DND-41 (cell line): ENCODE data around the gene TWSG1.
"Not testable (repeated sequence)": the region's sequence is repeated elsewhere in the genome, so short reads cannot be mapped to it uniquely, and the experiment has no call there.

ENCODE experiments used
- ATAC-seq: fragments of 200-7000 bp; cut with Tn5 transposase; 3 replicates; pipeline ENCODE4 v1.9.1; 2021; ENCODE audit warnings: low read depth; ENCODE audit not compliant: insufficient read depth
- DNase-seq: peaks from one replicate; pipeline ENCODE4 v3.0.0-alpha.2; 2020
- H2AFZ ChIP-seq: 2 replicates; pipeline ENCODE4 v1.6.0; 2012; ENCODE audit warnings: low read depth, low read length
- H3K27ac ChIP-seq: 2 replicates; pipeline ENCODE4 v1.5.1; 2012; ENCODE audit warnings: low read length, inconsistent platforms
- H3K27me3 ChIP-seq: fragments of 200-600 bp; sonication (generic); 2 replicates; pipeline ENCODE4 v1.6.0; 2012; ENCODE audit warnings: low read length, mild to moderate bottlenecking, inconsistent platforms; ENCODE audit not compliant: insufficient read depth, poor library complexity
- H3K36me3 ChIP-seq: 2 replicates; pipeline ENCODE4 v1.5.1; 2012; ENCODE audit warnings: low read length, inconsistent platforms; ENCODE audit not compliant: insufficient read depth
- H3K4me1 ChIP-seq: 2 replicates; pipeline ENCODE4 v1.5.1; 2012; ENCODE audit warnings: mild to moderate bottlenecking, low read length; ENCODE audit not compliant: insufficient read depth
- H3K4me2 ChIP-seq: 2 replicates; pipeline ENCODE4 v1.6.0; 2012; ENCODE audit warnings: mild to moderate bottlenecking, moderate library complexity, low read length, inconsistent platforms; ENCODE audit not compliant: insufficient read depth
- H3K4me3 ChIP-seq, 2 experiments: fragments of 200-600 bp in 1 of 2; shearing (Covaris generic) in 1 of 2; 2 replicates each; pipeline ENCODE4 v1.5.1; 2012 to 2016; ENCODE audit warnings: inconsistent platforms in 2 of 2, low read length in 2 of 2, mild to moderate bottlenecking in 2 of 2, low read depth in 1 of 2, moderate library complexity in 1 of 2
- H3K79me2 ChIP-seq: 2 replicates; pipeline ENCODE4 v1.6.0; 2012; ENCODE audit warnings: low read length, inconsistent platforms; ENCODE audit not compliant: insufficient read depth
- H3K9ac ChIP-seq: 2 replicates; pipeline ENCODE4 v1.6.0; 2012; ENCODE audit warnings: low read depth, mild to moderate bottlenecking, inconsistent platforms, low read length, moderate library complexity
- H3K9me3 ChIP-seq: 2 replicates; pipeline ENCODE4 v1.5.1; 2012; ENCODE audit warnings: low read length, moderate library complexity, mild to moderate bottlenecking, inconsistent platforms; ENCODE audit not compliant: insufficient read depth, severe bottlenecking
- H4K20me1 ChIP-seq: 2 replicates; pipeline ENCODE4 v1.6.0; 2012; ENCODE audit warnings: low read length; ENCODE audit not compliant: insufficient read depth
- EZH2 ChIP-seq: IDR thresholded peaks from 3 replicates; pipeline ENCODE4 v1.6.1; 2012; ENCODE audit warnings: borderline replicate concordance, low read depth, mild to moderate bottlenecking, moderate library complexity, low read length, inconsistent platforms; ENCODE audit not compliant: severe bottlenecking
- TF ChIP-seq, protein P1 (sequence below): IDR thresholded peaks from 2 replicates; pipeline ENCODE4 v1.5.1; 2012; ENCODE audit warnings: borderline replicate concordance, low read length, moderate library complexity, mild to moderate bottlenecking; ENCODE audit not compliant: poor library complexity, severe bottlenecking; ENCODE audit errors: extremely low read depth

TWSG1 gene

DNA sequence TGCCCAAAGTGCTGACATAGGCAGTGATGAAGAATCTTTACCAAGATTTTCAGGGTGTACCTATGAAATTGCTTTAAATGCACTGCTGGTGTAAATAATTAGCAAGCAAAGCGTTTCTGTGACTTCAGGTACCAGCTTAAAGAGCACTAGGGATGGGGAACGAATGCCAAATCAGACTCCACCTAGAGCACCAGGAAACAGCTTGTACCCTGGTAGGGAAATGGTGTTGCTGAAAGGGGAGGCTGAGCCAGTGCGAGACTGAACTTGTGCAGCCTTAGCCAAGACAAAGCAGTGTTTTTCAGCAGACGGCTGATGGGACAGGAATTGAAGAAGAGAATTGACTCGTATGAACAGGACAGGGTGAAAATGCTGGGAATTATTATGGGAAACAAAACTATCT lies 65.6 kb downstream of the TWSG1 start:
- DNase-seq (no peak), ATAC-seq (no peak)
- TF ChIP-seq, protein P1, sequence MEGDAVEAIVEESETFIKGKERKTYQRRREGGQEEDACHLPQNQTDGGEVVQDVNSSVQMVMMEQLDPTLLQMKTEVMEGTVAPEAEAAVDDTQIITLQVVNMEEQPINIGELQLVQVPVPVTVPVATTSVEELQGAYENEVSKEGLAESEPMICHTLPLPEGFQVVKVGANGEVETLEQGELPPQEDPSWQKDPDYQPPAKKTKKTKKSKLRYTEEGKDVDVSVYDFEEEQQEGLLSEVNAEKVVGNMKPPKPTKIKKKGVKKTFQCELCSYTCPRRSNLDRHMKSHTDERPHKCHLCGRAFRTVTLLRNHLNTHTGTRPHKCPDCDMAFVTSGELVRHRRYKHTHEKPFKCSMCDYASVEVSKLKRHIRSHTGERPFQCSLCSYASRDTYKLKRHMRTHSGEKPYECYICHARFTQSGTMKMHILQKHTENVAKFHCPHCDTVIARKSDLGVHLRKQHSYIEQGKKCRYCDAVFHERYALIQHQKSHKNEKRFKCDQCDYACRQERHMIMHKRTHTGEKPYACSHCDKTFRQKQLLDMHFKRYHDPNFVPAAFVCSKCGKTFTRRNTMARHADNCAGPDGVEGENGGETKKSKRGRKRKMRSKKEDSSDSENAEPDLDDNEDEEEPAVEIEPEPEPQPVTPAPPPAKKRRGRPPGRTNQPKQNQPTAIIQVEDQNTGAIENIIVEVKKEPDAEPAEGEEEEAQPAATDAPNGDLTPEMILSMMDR = no peak
- TF ChIP-seq EZH2 = no peak
- H3K79me2 ChIP-seq = no peaks in the 10 kb centered on the region
- no peaks in the 10 kb centered on the region for H3K4me1 ChIP-seq
- no peak overlapping the region for H3K9ac ChIP-seq
- no peak overlapping the region for H3K4me2 ChIP-seq
- H3K9me3 ChIP-seq = no peaks in the 10 kb centered on the region
- H3K27me3 ChIP-seq = no peaks in the 10 kb centered on the region
- H2AFZ ChIP-seq = no peak overlapping the region
- no peaks in the 10 kb centered on the region for H4K20me1 ChIP-seq
- H3K36me3 ChIP-seq = peaks cover 6% of the 10 kb centered on the region; the same call in 1 of the 2 replicates
- H3K27ac ChIP-seq = no peak overlapping the region
- no peak overlapping the region for H3K4me3 ChIP-seq

DNA sequence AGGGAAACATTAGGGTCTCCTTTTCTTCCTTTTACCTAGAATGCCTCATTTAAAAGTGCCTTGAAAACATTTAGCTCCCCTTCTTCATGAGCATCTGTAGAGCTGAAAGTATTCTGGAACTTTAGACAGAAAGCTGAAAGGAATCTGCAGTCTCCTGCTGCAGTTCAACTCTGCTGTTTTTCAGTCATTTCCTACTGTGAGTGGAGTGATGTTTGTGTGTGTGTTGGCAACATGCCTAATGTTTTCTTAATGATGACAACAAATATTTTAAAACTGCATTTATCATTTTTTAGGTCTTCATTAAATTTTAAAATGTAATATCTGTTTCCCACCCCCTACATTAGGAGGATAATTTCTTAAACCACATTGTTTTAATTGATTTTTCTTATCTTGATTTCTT lies 66.6 kb downstream of the TWSG1 start:
- Histone ChIP-seq H3K4me2 (no peak overlapping the region), H3K27me3 (no peaks in the 10 kb centered on the region), H3K27ac (no peak overlapping the region), H3K79me2 (no peaks in the 10 kb centered on the region), H4K20me1 (no peaks in the 10 kb centered on the region), H3K9me3 (no peaks in the 10 kb centered on the region), H3K4me3 (no peak overlapping the region), H3K4me1 (no peaks in the 10 kb centered on the region), H3K36me3 (peaks cover 4% of the 10 kb centered on the region; the same call in 1 of the 2 replicates), H3K9ac (no peak overlapping the region), H2AFZ (no peak overlapping the region)
- ATAC-seq (no peak), DNase-seq (no peak)
- no peak for TF ChIP-seq EZH2
- TF ChIP-seq, protein P1 = no peak

DNA sequence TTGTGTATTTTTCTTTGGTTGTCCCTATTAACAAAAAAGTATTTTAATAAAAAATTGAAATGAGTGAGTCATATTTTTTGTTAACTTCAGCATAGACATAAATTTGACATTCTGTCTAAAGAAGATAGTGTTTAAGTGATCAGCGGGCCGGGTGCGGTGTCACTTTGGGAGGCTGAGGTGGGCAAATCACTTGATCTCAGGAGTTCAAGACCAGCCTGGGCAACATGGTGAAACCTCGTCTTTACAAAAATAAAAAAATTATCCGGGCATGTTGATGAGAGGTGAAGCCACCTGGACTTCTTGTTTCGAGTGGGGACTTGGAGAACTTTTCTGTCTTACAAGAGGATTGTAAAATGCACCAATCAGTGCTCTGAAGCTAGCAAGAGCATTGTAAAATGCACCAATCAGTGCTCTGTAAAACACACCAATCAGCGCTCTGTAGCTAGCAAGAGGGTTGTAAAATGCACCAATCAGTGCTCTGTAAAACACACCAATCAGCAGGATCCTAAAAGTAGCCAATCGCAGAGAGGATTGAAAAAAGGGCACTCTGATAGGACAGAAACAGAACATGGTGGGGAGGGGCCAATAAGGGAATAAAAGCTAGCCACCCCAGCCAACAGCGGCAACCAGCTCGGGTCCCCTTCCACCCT lies 67.9 kb downstream of the TWSG1 start:
- not testable (repeated sequence) for H3K27ac ChIP-seq, H3K4me1 ChIP-seq, H3K4me2 ChIP-seq, H4K20me1 ChIP-seq, DNase-seq, H3K79me2 ChIP-seq, H3K9me3 ChIP-seq, H3K9ac ChIP-seq, H3K27me3 ChIP-seq, H3K4me3 ChIP-seq, H3K36me3 ChIP-seq, ATAC-seq, H2AFZ ChIP-seq

DNA sequence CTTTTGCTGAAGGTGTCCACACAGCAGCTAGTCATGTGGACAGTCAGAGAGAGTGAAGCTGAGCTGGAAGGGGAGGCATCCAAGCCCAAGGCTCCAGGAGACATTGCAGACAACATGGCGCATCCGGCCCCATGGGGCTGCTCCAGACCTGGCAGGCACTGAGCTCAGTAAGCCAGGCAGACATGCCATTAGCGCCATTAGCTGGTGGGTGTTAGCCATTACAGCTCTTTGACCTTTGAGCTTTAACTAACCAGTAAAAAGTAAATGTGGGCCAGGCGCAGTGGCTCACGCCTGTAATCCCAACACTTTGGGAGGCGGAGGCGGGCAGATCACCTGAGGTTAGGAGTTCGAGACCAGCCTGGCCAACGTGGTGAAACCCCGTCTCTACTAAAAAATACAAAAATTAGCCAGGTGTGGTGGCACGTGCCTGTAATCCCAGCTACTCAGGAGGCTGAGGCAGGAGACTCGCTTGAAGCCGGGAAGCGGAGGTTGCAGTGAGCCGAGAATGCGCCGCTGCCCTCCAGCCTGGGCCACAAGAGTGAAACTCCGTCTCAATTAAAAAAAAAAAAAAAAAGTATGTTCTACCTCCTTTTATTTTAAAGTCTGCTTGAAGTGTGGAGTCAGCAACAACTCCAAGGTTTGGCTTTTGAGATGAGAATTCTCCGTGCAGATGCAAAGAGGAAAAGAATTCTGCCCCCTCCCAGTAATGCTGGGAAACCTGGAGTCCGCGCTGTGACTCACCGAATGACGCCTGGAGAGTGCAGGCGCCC lies 69.4 kb downstream of the TWSG1 start:
- H4K20me1 ChIP-seq = no peaks in the 10 kb centered on the region
- ATAC-seq = no peak
- no peaks in the 10 kb centered on the region for H3K4me1 ChIP-seq
- H3K9me3 ChIP-seq = no peaks in the 10 kb centered on the region
- no peak overlapping the region for H2AFZ ChIP-seq
- H3K27me3 ChIP-seq = no peaks in the 10 kb centered on the region
- no peaks in the 10 kb centered on the region for H3K79me2 ChIP-seq
- H3K9ac ChIP-seq = no peak overlapping the region
- no peak for DNase-seq
- H3K4me2 ChIP-seq = no peak overlapping the region
- H3K36me3 ChIP-seq = no peaks in the 10 kb centered on the region
- H3K27ac ChIP-seq = no peak overlapping the region
- TF ChIP-seq EZH2 = no peak
- TF ChIP-seq, protein P1 = peak; percentile 13
- no peak overlapping the region for H3K4me3 ChIP-seq
